B cell (primary cell): Measurements from ENCODE around the gene ERMARD.

ENCODE experiments used
- EZH2 ChIP-seq: IDR thresholded peaks from 2 replicates; pipeline ENCODE4 v1.6.1; 2012; ENCODE audit warnings: borderline replicate concordance, low read depth, mild to moderate bottlenecking, moderate library complexity, low read length; ENCODE audit not compliant: insufficient read depth, poor library complexity, severe bottlenecking
- TF ChIP-seq, protein P1 (sequence below): fragments of 200-600 bp; IDR thresholded peaks from one replicate; pipeline ENCODE4 v1.8.0; 2022; ENCODE audit warnings: antibody characterized with exemption, mild to moderate bottlenecking

- TF ChIP-seq, protein P1, sequence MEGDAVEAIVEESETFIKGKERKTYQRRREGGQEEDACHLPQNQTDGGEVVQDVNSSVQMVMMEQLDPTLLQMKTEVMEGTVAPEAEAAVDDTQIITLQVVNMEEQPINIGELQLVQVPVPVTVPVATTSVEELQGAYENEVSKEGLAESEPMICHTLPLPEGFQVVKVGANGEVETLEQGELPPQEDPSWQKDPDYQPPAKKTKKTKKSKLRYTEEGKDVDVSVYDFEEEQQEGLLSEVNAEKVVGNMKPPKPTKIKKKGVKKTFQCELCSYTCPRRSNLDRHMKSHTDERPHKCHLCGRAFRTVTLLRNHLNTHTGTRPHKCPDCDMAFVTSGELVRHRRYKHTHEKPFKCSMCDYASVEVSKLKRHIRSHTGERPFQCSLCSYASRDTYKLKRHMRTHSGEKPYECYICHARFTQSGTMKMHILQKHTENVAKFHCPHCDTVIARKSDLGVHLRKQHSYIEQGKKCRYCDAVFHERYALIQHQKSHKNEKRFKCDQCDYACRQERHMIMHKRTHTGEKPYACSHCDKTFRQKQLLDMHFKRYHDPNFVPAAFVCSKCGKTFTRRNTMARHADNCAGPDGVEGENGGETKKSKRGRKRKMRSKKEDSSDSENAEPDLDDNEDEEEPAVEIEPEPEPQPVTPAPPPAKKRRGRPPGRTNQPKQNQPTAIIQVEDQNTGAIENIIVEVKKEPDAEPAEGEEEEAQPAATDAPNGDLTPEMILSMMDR = no peak
- TF ChIP-seq EZH2 = no peak
These were observed 60.3 kb downstream of the ERMARD start for GRCh38 chr6:169811521-169812256.
